Measurements from ENCODE around the gene FBXO15.
A peak's percentile ranks its signal among the peaks of the same experiment; 100 is the strongest.

FBXO15 gene

DNA sequence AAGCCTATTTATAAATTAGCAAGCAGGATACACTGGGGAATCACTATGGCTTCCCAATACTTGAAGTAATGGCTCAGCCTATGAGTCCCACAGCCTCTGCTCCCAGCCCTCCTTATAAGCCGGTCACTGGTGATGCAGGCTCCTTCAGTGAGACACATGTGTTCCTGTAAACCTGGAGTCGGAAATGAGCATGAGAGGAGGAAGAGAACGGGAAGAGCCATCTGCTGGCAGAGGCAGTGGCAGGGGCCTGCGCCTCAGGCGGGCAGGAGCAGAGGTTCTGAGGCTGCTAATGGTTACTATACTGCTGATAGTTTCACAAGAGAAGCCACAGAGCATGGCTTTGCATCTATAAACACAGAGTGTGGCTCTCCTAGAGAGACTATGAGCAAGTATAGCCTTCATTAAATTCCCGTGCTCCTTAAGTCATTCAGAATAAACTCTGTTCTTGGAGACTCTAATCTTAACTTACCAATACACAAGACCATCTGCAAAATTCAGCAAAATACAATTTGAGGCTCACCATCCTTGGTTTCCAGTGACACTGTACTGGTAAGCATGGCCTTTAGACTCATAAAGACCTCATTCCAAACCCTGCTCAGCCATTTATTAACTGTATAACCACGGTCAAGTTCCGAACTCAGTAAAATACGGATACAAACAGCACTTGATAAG, 63.3 kb downstream of the FBXO15 start:
- TF ChIP-seq, protein P1, sequence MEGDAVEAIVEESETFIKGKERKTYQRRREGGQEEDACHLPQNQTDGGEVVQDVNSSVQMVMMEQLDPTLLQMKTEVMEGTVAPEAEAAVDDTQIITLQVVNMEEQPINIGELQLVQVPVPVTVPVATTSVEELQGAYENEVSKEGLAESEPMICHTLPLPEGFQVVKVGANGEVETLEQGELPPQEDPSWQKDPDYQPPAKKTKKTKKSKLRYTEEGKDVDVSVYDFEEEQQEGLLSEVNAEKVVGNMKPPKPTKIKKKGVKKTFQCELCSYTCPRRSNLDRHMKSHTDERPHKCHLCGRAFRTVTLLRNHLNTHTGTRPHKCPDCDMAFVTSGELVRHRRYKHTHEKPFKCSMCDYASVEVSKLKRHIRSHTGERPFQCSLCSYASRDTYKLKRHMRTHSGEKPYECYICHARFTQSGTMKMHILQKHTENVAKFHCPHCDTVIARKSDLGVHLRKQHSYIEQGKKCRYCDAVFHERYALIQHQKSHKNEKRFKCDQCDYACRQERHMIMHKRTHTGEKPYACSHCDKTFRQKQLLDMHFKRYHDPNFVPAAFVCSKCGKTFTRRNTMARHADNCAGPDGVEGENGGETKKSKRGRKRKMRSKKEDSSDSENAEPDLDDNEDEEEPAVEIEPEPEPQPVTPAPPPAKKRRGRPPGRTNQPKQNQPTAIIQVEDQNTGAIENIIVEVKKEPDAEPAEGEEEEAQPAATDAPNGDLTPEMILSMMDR (IDR thresholded peaks at IDR 0.05; ENCODE audit: low read depth, low read length, missing control alignments), result no peak
- in situ Hi-C loops (cut with HindIII; ENCODE audit: low sequenced_read_pairs), result no loop called here
- DNase-seq (ENCODE audit: low read depth), result no peak
- no peak overlapping the region for H3K4me3 ChIP-seq (ENCODE audit: low read depth, low read length)

DNA sequence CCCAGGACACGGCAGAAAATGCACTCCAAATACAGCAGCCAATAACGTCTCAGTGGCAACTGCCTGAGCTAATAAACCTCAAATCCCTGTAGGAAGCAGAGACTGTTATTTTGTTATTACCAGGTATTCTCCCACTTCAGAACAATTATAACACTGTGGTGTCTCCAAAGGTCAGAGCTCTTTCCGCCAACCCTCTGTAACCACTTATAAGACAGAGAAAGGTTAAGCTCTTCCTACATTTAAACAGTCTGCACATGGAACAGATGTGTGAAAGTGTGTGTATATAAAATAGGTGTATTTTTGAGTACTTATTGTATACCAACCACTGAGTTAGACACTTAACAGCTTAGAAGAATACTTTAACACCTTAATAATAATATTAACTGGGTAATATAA, 64.1 kb downstream of the FBXO15 start:
- TF ChIP-seq, protein P1 (IDR thresholded peaks at IDR 0.05; ENCODE audit: low read depth, low read length, missing control alignments), result no peak
- in situ Hi-C loops (cut with HindIII; ENCODE audit: low sequenced_read_pairs), result no loop called here

DNA sequence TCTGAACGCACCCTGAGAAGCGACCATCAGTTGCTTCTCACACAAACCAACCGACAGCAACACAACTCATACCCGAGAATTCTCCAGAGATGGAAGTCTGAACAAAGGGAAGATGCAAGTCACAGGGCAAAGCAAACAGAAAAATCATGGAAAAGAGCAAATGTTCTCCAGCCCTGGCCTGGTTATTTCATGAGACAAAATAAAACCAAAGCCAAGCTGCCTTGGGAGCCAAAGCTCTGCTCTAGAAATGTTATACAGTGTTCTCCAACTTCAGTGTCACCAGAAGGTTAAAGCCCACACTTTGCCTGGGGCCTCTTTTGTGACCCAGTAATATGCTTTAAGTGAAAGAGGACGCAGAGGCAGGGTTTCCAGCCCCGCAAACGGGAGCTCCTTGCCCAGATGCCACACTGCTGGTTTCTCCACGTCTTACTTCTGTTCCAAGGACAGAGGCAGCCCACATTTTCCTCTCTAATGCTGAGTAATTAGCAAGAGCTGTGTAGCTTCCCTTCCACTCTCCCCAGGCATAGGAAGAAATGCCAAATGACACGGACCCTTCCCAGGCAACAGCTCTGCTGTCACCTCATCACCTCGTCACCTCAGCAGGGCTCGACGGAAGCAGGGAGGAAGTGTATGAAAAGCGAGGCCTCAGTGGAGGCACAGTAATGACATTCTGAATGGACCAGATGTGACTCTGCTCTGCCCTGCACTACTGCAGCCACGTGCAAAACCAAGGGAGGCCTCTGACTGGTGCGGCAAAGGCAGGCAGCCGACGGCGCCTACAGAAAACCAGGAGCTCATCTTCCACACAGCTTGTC, 64.7 kb downstream of the FBXO15 start:
- in situ Hi-C loops (cut with HindIII; ENCODE audit: low sequenced_read_pairs), result no loop called here
- no peak for DNase-seq (ENCODE audit: low read depth)
- TF ChIP-seq, protein P1 (IDR thresholded peaks at IDR 0.05; ENCODE audit: low read depth, low read length, missing control alignments), result no peak
- no peak overlapping the region for H3K4me3 ChIP-seq (ENCODE audit: low read depth, low read length)

More for the DNA sequence above, 64.1 kb downstream of the FBXO15 start:
- no peak for DNase-seq (ENCODE audit: low read depth)
- no peak overlapping the region for H3K4me3 ChIP-seq (ENCODE audit: low read depth, low read length)

DNA sequence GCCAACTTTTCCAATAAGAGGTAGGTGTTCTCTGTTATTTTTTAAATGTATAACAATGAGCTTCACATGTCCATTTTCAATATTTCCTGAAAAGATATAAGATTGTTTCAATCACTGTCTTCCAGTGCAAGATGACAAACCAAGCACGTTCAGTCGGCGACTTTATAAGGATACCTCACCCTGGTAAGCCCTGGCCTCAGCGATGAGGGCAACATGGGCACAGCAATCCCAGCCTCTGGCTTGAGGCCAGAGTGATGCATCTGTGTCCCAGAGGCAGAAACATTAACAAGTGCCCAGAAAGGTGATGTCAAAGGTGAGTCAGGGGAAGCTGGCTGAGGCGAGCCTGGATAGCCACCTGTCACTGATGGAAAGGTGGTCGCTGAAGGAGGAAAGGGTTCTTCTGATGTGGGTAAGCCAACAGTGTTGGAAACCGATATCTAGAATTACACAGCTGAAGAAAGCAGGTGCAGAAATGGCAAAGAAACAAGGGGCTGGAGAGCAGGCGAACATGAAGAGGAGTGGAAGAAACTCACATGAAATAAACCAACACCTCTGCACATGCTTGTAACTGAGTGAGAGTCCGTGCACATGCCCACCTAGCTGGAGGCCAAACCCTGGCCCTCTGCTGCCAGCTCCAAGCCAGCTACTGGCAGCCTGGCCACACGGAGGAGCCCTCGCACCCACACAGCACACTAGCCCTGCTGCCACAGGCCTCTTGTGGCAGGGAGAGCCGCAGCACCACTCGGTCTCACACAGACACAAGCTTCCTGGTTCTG, 65.5 kb downstream of the FBXO15 start:
- no peak for DNase-seq (ENCODE audit: low read depth)
- in situ Hi-C loops (cut with HindIII; ENCODE audit: low sequenced_read_pairs), result no loop called here
- no peak overlapping the region for H3K4me3 ChIP-seq (ENCODE audit: low read depth, low read length)
- TF ChIP-seq, protein P1 (IDR thresholded peaks at IDR 0.05; ENCODE audit: low read depth, low read length, missing control alignments), result peak; percentile 43

DNA sequence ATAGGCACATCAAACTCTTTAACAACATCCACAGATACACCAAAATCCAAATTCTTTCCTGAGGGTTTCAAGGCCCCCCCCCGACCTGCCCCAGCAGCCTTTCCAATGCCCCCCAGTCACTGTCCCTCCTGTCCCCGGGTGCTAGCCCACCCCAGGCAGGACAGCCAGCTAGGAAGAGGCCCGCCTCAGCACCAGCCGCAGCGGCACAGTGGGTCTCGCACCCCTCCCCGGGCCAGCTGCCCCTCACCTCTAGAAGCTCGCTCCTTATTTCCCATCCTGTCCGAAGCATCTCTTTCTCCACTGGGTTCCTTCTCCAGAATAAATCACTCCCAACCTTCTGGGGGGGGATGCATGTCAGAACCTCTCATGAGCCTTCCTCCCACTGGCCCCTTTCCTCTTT, 69.4 kb downstream of the FBXO15 start:
- no peak for DNase-seq (ENCODE audit: low read depth)
- H3K4me3 ChIP-seq (ENCODE audit: low read depth, low read length), result no peak overlapping the region
- in situ Hi-C loops (cut with HindIII; ENCODE audit: low sequenced_read_pairs), result no loop called here
- TF ChIP-seq, protein P1 (IDR thresholded peaks at IDR 0.05; ENCODE audit: low read depth, low read length, missing control alignments), result no peak
